Heart left ventricle (tissue), 16 donors: Measurements from ENCODE around the gene CRY2. TPM values are rescaled to one million over a fixed set of nuclear protein-coding genes. Genes with fewer than 3 reads are reported as not detected.
"Not testable (repeated sequence)": the region's sequence is repeated elsewhere in the genome, so short reads cannot be mapped to it uniquely, and the experiment has no call there.

Experiments
- ATAC-seq, 4 donors: fragments of 200-7000 bp; cut with Tn5 transposase; one replicate each; pipeline ENCODE4 v1.9.1; 2020 to 2022; ENCODE audit warnings: moderate library complexity in 4 of 4, mild to moderate bottlenecking in 3 of 4, moderate number of reproducible peaks in 1 of 4
- DNase-seq, 5 donors: peaks; one replicate each; pipeline ENCODE4 v3.0.0-alpha.2; 2020
- H3K27ac ChIP-seq, 12 donors: fragments of 200-600 bp; sonication (generic) in 4 of 12; one replicate each; pipeline versions ENCODE4 v1.5.0 to v1.8.0; 2016 to 2022; ENCODE audit warnings: mild to moderate bottlenecking in 2 of 12
- H3K27me3 ChIP-seq, 9 donors: fragments of 200-600 bp; sonication (generic) in 2 of 9; one replicate each; pipeline versions ENCODE4 v1.5.1 to v1.8.0; 2016 to 2022; ENCODE audit warnings: mild to moderate bottlenecking in 3 of 9
- H3K36me3 ChIP-seq, 9 donors: fragments of 200-600 bp; sonication (generic) in 2 of 9; one replicate each; pipeline versions ENCODE4 v1.5.0 to v1.8.0; 2018 to 2022; ENCODE audit warnings: mild to moderate bottlenecking in 2 of 9
- H3K4me1 ChIP-seq, 12 donors: fragments of 200-600 bp; sonication (generic) in 4 of 12; one replicate each; pipeline versions ENCODE4 v1.5.0 to v1.8.0; 2016 to 2022; ENCODE audit warnings: mild to moderate bottlenecking in 3 of 12
- H3K4me3 ChIP-seq, 12 donors: fragments of 200-600 bp; sonication (generic) in 4 of 12; one replicate each; pipeline versions ENCODE4 v1.5.0 to v1.8.0; 2017 to 2022; ENCODE audit warnings: mild to moderate bottlenecking in 9 of 12, moderate library complexity in 4 of 12
- H3K9me3 ChIP-seq, 12 donors: fragments of 200-600 bp; sonication (generic) in 4 of 12; one replicate each; pipeline versions ENCODE4 v1.5.0 to v1.8.0; 2016 to 2022; ENCODE audit warnings: mild to moderate bottlenecking in 1 of 12
- CTCF ChIP-seq, 12 donors: fragments of 200-600 bp; sonication (generic) in 4 of 12; IDR thresholded peaks; one replicate each; pipeline versions ENCODE4 v1.5.0 to v1.8.0; 2018 to 2022; ENCODE audit warnings: antibody characterized with exemption in 12 of 12, mild to moderate bottlenecking in 5 of 12
- POLR2A ChIP-seq, 2 donors: fragments of 450-650 bp; IDR thresholded peaks; one replicate each; pipeline ENCODE4 v1.6.1; 2017; ENCODE audit warnings: antibody characterized with exemption in 2 of 2, mild to moderate bottlenecking in 2 of 2, moderate library complexity in 2 of 2
- WGBS, 4 donors: extraction: QIAGEN DNeasy Blood & Tissue Kit in 2 of 4; methylation state at CpG; one replicate each; pipeline versions ENCODE4 v1.1.5 to v1.1.7; 2013 to 2018; 5-methylcytosine and 5-hydroxymethylcytosine counted together
- intact Hi-C, 10 donors: fragments of 100-400 bp; cut with DNase I; formaldehyde crosslinking; loops; one replicate each; pipeline versions ENCODE4 v1.11.1 to v1.14.2; 2022
- polyA plus RNA-seq, 2 donors: library from polyadenylated mRNA; stranded (reverse); fragments of 200-250 nt; gene quantifications; one replicate each; pipeline ENCODE4 v1.2.3, GENCODE V29; 2013
- total RNA-seq, 9 donors: library from RNA; depleted of rRNA in 2 of 9; stranded (reverse); fragments of >200 nt in 2 of 9; fragmentation: NEBNext Ultra II Directional in 3 of 9; extraction: Animal tissue kit (Norgen Biotek cat#: 25700) in 3 of 9; gene quantifications; one replicate each; pipeline versions ENCODE4 v1.1.0 to v1.2.4, GENCODE V29; 2016 to 2023
- donor health status: ischemic (EF 13 %, LVEDD 7.1; RV severe dilation, severe dysfunction).
- donor health status: healthy with polysubstance abuse.
- donor health status: DM: no; HTN: yes; CAD: no.
- donor health status: DM: no; HTN: no; CAD: no.
- donor health status: ischemic (EF 25% LVEDD 6.9; RV normal size, moderate dysfunction).
- donor health status: ischemic (EF 25% LVEDD 5.7; RV mildly dilated, moderate dysfunction).
- donor health status: healthy.
- donor health status: DM: yes; HTN: yes; CAD: no.
- donor health status: ischemic (EF 35%, LVEDD 5.7; RV mildly dilated, moderate dysfunction).
- donor health status: nonischemic (EF 11% LVEDD 7.7; RV severe dilation, severe dysfunction).
- donor health status: DM: yes; HTN: yes; CAD: no.
- donor health status: PGD.
- donor health status: ischemic (EF 29% LVEDD 5.4; RV normal size, mild dysfunction).
- donor health status: nonischemic (EF 23%, LVEDD 6.1; RV moderate dilation, normal function).

CRY2 gene
- total and polyA plus RNA-seq, 11 donors = 23.2 to 132 (median 70.3) TPM

- Histone ChIP-seq H3K27me3 (no peaks in the 10 kb centered on the region), H3K4me1 (peaks cover 6 to 61% (median 33%) of the 10 kb centered on the region in 12 donors), H3K4me3 (peak overlapping the region; percentile 63 to 99 (median 84)), H3K27ac (peak overlapping the region in 7 of 12 donors; percentile 68 to 94 (median 89)), H3K9me3 (no peaks in the 10 kb centered on the region), H3K36me3 (peaks cover 0 to 25% (median 15%) of the 10 kb centered on the region in 9 donors)
- ATAC-seq = no peak
- intact Hi-C loops = loop anchor here in 2 of 10 donors (5.0 kb wide), 2 partner anchors 36 to 41 kb away; partner anchors contain the start of gene CRY2 (in 1 of the 2)
- peak in 2 of 5 donors; percentile 11 to 36 for DNase-seq
- TF ChIP-seq POLR2A (IDR thresholded peaks at IDR 0.05) (no peak), CTCF (IDR thresholded peaks at IDR 0.05) (no peak)
- 79 to 89% (median 84%) methylated on average over 20 of the region's 20 CpGs for WGBS, 4 donors
These were observed 41.0 kb upstream of the CRY2 start for GRCh38 chr11:45806072-45806933.

GRCh38 chr11:45806937-45807791, 40.1 kb upstream of the CRY2 start:
- Histone ChIP-seq H3K9me3 (no peaks in the 10 kb centered on the region), H3K36me3 (peaks cover 0 to 34% (median 24%) of the 10 kb centered on the region in 9 donors), H3K4me3 (peak overlapping the region in 6 of 12 donors; percentile 12 to 99 (median 84)), H3K27ac (no peak overlapping the region), H3K27me3 (no peaks in the 10 kb centered on the region), H3K4me1 (peaks cover 6 to 61% (median 33%) of the 10 kb centered on the region in 12 donors)
- intact Hi-C loops = loop anchor here in 2 of 10 donors (5.0 kb wide), 2 partner anchors 35 to 40 kb away; partner anchors contain the start of gene CRY2 (in 1 of the 2)
- ATAC-seq (no peak), DNase-seq (peak in 1 of 5 donors; percentile 9)
- 72 to 82% (median 77%) methylated on average over 7 of the region's 7 CpGs for WGBS, 4 donors
- TF ChIP-seq POLR2A (IDR thresholded peaks at IDR 0.05) (no peak), CTCF (IDR thresholded peaks at IDR 0.05) (no peak)

GRCh38 chr11:45807792-45808238, 39.5 kb upstream of the CRY2 start:
- peaks cover 6 to 61% (median 33%) of the 10 kb centered on the region in 12 donors for H3K4me1 ChIP-seq
- peaks cover 0 to 40% (median 27%) of the 10 kb centered on the region in 9 donors for H3K36me3 ChIP-seq
- intact Hi-C loops = loop anchor here in 2 of 10 donors (5.0 kb wide), 2 partner anchors 34 to 39 kb away; partner anchors contain the start of gene CRY2 (in 1 of the 2)
- no peak overlapping the region for H3K4me3 ChIP-seq
- no peaks in the 10 kb centered on the region for H3K27me3 ChIP-seq
- peak in 1 of 5 donors; percentile 17 for DNase-seq
- 71 to 81% (median 74%) methylated on average over 4 of the region's 4 CpGs for WGBS, 4 donors
- ATAC-seq = no peak
- no peaks in the 10 kb centered on the region for H3K9me3 ChIP-seq
- no peak overlapping the region for H3K27ac ChIP-seq
- TF ChIP-seq POLR2A (IDR thresholded peaks at IDR 0.05) = no peak
- no peak for TF ChIP-seq CTCF (IDR thresholded peaks at IDR 0.05)

GRCh38 chr11:45808427-45808826, 38.8 kb upstream of the CRY2 start:
- not testable (repeated sequence) for H3K9me3 ChIP-seq, H3K27me3 ChIP-seq, ATAC-seq, H3K27ac ChIP-seq, H3K4me3 ChIP-seq, DNase-seq
- H3K36me3 ChIP-seq = peaks cover 0 to 40% (median 27%) of the 10 kb centered on the region in 9 donors
- WGBS, 4 donors = 95 to 97% (median 97%) methylated on average over 6 of the region's 6 CpGs
- intact Hi-C loops = loop anchor here in 2 of 10 donors (5.0 kb wide), 2 partner anchors 34 to 39 kb away; partner anchors contain the start of gene CRY2 (in 1 of the 2)
- peaks cover 6 to 61% (median 33%) of the 10 kb centered on the region in 12 donors for H3K4me1 ChIP-seq
